Measurements from ENCODE around the gene INTS2.

Gene INTS2

DNA sequence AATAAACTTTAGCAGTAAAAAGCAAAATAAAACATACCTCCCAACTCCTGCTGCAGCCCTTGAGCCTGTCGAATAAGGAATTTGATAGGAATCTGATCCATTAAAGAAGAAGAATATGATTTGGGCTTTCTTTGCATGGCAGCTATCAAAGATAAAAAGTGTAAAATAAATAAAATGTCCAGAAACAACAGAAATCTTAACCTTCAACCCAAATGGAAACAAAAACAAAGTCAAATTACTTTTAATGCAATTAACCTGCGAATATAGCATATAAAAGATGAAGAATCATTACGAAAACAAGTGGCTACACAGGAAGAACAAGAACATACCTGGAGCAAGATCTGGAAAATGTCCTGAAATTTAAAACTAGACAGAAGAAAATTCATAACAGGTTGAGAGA lies 42.9 kb downstream of the INTS2 start:
- TF ChIP-seq, protein P1, sequence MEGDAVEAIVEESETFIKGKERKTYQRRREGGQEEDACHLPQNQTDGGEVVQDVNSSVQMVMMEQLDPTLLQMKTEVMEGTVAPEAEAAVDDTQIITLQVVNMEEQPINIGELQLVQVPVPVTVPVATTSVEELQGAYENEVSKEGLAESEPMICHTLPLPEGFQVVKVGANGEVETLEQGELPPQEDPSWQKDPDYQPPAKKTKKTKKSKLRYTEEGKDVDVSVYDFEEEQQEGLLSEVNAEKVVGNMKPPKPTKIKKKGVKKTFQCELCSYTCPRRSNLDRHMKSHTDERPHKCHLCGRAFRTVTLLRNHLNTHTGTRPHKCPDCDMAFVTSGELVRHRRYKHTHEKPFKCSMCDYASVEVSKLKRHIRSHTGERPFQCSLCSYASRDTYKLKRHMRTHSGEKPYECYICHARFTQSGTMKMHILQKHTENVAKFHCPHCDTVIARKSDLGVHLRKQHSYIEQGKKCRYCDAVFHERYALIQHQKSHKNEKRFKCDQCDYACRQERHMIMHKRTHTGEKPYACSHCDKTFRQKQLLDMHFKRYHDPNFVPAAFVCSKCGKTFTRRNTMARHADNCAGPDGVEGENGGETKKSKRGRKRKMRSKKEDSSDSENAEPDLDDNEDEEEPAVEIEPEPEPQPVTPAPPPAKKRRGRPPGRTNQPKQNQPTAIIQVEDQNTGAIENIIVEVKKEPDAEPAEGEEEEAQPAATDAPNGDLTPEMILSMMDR (conservative IDR thresholded peaks at IDR 0.05) = no peak
- TF ChIP-seq ZFX (IDR thresholded peaks at IDR 0.05) = no peak
- H3K27ac ChIP-seq = no peak overlapping the region

DNA sequence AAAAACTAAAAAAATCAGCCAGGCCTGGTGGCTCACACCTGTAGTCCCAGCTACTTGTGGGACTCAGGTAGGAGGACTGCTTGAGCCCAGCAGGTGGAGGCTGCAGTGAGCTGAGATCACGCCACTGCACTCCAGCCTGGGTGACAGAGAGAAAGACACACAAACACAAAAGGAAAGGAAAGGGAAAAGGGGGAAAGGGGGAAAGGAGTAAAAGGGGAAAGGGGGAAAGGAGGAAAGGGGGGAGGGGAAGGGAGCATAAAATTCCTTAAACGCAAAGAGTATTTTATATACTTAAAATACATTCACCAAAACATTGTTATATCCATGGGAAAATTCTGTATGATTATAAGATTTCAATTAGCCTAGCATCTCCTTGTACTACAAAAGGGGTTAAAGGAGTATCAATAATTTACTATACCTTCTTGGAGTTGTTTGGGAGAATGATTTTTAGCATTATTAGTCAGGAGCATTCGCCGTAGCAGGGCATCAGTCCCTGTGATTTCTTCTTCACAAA lies 47.1 kb downstream of the INTS2 start:
- no peak for TF ChIP-seq ZFX (IDR thresholded peaks at IDR 0.05)
- TF ChIP-seq, protein P1 (conservative IDR thresholded peaks at IDR 0.05) = no peak
- no peak overlapping the region for H3K27ac ChIP-seq

DNA sequence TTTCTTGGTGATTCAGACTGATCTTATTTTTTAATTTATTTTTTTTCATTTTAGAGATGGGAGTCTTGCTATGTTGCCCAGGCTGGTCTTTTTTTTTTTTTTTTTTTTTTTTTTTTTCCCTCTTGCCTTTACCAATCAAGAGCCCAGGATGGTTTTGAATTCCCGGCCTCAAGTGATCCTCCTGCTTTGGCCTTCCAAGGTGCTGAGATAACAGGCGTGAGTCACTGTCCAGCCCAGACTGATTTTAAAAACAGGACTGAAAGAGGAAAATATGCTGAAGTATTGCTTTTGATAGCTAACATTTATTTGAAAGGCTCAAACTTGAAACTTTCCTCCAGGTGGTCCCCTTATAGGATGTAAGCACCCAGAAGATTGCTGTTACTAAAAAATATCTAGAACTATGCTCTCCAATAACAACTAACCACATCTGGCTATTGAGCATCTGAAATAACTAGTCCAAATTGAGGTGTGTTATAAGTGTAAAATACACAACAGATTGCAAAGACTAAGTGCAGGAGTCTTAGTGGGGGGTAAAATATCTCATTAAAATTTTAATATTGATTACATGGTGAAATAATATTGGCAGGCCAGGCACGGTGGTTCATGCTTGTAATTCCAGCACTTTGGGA lies 48.7 kb downstream of the INTS2 start:
- no peak overlapping the region for H3K27ac ChIP-seq
- TF ChIP-seq, protein P1 (conservative IDR thresholded peaks at IDR 0.05) = no peak
- no peak for TF ChIP-seq ZFX (IDR thresholded peaks at IDR 0.05)

DNA sequence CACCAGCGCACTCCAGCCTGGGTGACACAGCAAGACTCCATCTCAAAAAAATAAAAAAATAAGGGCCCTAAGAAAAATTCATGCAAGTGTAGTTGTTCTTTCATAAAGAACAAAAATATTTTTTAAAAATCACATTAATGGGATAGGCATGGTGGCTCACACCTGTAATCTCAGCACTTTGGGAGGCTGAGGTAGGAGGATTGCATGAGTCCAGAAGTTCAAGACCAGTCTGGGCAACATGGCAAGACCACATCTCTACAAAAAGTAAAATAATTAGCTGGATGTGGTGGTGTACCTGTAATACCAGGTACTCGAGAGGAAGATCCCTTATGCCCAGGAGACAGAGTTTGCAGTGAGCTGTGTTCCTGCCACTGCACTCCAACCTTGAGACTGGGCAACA lies 49.3 kb downstream of the INTS2 start:
- H3K27ac ChIP-seq = no peak overlapping the region
- TF ChIP-seq ZFX (IDR thresholded peaks at IDR 0.05) = no peak
- TF ChIP-seq, protein P1 (conservative IDR thresholded peaks at IDR 0.05) = no peak

DNA sequence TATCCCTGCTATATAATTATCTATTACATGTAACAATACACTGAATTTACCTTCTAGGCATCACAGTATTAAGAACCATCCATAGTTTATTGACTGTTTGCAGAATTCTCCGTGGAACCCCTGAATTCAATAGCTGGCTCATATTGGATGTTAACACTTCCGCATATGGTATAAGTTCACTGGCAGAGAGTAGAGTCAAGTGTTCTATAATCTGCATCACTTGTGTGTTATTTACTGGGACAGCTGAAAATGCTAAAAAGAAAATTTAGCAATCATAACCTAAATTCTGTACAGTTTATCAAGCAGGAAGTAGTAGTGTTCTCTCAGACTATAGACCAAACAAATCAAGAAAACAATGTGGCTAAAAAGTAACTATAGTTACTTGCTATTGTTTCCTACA lies 49.9 kb downstream of the INTS2 start:
- no peak overlapping the region for H3K27ac ChIP-seq
- no peak for TF ChIP-seq ZFX (IDR thresholded peaks at IDR 0.05)
- TF ChIP-seq, protein P1 (conservative IDR thresholded peaks at IDR 0.05) = no peak

DNA sequence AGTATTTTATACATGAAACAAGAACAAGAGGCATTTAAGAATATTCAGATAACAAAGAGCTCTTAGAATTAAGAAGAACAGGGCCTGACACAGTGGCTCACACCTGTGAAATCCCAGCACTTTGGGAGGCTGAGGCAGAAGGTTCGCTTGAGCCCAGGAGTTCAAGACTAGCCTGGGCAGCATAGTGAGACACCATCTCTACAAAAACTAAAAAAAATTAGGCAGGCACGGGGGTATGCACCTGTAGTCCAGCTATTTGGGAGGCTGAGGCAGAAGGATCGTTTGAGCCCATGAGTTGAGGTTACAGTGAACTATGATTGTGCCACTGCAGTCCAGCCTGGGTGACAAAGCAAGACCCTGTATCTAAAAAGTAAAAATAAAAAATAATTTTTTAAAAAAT lies 52.0 kb downstream of the INTS2 start:
- H3K27ac ChIP-seq = peak overlapping the region; percentile 24; the same call in 1 of the 2 replicates
- no peak for TF ChIP-seq ZFX (IDR thresholded peaks at IDR 0.05)
- TF ChIP-seq, protein P1 (conservative IDR thresholded peaks at IDR 0.05) = no peak

DNA sequence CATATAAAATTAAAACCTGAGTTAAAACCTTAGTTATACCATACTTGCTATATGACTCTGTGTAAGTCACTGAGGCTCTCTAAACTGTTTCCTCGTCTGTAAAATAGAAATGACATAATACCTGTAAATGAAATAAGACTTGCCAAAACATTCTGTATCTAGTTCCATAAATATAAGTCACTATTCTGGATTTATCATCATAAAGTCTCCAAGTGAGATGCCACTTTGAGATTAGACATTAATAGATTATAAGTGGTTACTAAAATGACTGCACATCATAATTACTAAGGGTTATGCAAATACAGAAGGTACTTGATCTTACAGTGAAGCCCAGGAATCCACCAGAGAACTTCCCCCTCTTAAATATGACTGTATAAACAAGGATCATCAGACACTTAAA lies 52.5 kb downstream of the INTS2 start:
- no peak overlapping the region for H3K27ac ChIP-seq
- TF ChIP-seq, protein P1 (conservative IDR thresholded peaks at IDR 0.05) = no peak
- TF ChIP-seq ZFX (IDR thresholded peaks at IDR 0.05) = no peak
